Tibial nerve (tissue), 4 donors: Measurements from ENCODE around the gene SEMA3A. TPM values are rescaled to one million over a fixed set of nuclear protein-coding genes. Genes with fewer than 3 reads are reported as not detected.

Source experiments
- DNase-seq, 2 donors: peaks; one replicate each; pipeline ENCODE4 v3.0.0-alpha.2; 2019; ENCODE audit warnings: low spot score in 2 of 2
- H3K27ac ChIP-seq, 4 donors: fragments of 200-600 bp; sonication (generic) in 3 of 4; one replicate each; pipeline ENCODE4 v1.5.1; 2017 to 2019; ENCODE audit warnings: mild to moderate bottlenecking in 1 of 4
- H3K27me3 ChIP-seq, 2 donors: fragments of 200-600 bp; sonication (generic) in 1 of 2; one replicate each; pipeline versions ENCODE4 v1.5.1 to v1.6.0; 2017 to 2019
- H3K36me3 ChIP-seq, 3 donors: fragments of 200-600 bp; sonication (generic); one replicate each; pipeline ENCODE4 v1.5.1; 2018 to 2019
- H3K4me1 ChIP-seq, 4 donors: fragments of 200-600 bp; sonication (generic) in 3 of 4; one replicate each; pipeline ENCODE4 v1.5.1; 2017 to 2019
- H3K4me3 ChIP-seq, 4 donors: fragments of 200-600 bp; sonication (generic) in 3 of 4; one replicate each; pipeline ENCODE4 v1.5.1; 2017 to 2019; ENCODE audit warnings: mild to moderate bottlenecking in 1 of 4, moderate library complexity in 1 of 4
- H3K9me3 ChIP-seq, 4 donors: fragments of 200-600 bp; sonication (generic) in 3 of 4; one replicate each; pipeline ENCODE4 v1.5.1; 2017 to 2019
- EP300 ChIP-seq, 2 donors: sonication (generic); formaldehyde crosslinking; IDR thresholded peaks; one replicate each; pipeline ENCODE4 v1.6.1; 2017; ENCODE audit warnings: antibody characterized with exemption in 2 of 2, mild to moderate bottlenecking in 1 of 2
- WGBS, 2 donors: methylation state at CpG; one replicate each; pipeline ENCODE4 v1.1.5; 2018; 5-methylcytosine and 5-hydroxymethylcytosine counted together
- total RNA-seq, 4 donors: library from RNA; depleted of rRNA; stranded (reverse); fragments of >200 nt; gene quantifications; one replicate each; pipeline ENCODE4 v1.1.0, GENCODE V29; 2016

SEMA3A gene
- total RNA-seq, 4 donors from 2014 or later, result 2.9 to 9.3 (median 6.8) TPM

DNA sequence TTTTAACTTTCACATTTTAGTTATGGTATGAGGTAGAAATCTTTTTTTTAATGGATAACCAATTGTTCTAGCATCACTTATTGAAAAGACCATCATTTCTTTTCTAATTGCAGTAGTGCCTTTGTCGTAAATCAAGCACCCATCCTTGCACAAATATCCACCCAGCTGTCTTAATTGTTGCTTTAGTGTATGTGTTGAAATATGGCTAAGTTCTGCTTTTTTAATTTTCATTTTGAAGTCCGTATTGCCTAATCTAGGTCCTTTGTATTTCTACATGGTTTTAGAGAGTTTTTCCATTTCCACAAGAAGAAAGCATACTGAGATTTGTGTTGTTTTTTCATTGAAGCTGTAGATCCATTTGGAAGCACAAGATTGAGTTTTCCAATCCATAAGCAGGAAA is 286.1 kb downstream of the SEMA3A start:
- no peaks in the 10 kb centered on the region for H3K9me3 ChIP-seq
- H3K4me3 ChIP-seq, result no peak overlapping the region
- TF ChIP-seq EP300 (IDR thresholded peaks at IDR 0.05), result no peak
- WGBS, 2 donors, result 75 to 94% methylated on average over 2 of the region's 2 CpGs
- no peak overlapping the region for H3K27ac ChIP-seq
- DNase-seq, result no peak
- no peaks in the 10 kb centered on the region for H3K27me3 ChIP-seq
- no peaks in the 10 kb centered on the region for H3K36me3 ChIP-seq
- H3K4me1 ChIP-seq, result no peaks in the 10 kb centered on the region
